NB4 (cell line): ENCODE measurements around the gene ELP1.
"Not testable (repeated sequence)": the region's sequence is repeated elsewhere in the genome, so short reads cannot be mapped to it uniquely, and the experiment has no call there.

Source experiments
- DNase-seq: peaks from one replicate; pipeline ENCODE4 v3.0.0; 2010; ENCODE audit warnings: low read depth
- H3K4me3 ChIP-seq: one replicate; pipeline ENCODE4 v1.5.1; 2011; ENCODE audit warnings: mild to moderate bottlenecking, low read depth, low read length, moderate library complexity
- MYC ChIP-seq: IDR thresholded peaks from 2 replicates; pipeline ENCODE4 v1.6.1; 2011; ENCODE audit warnings: low read depth, low read length
- POLR2A ChIP-seq: IDR thresholded peaks from 2 replicates; pipeline ENCODE4 v1.6.1; 2011; ENCODE audit warnings: mild to moderate bottlenecking; ENCODE audit not compliant: insufficient read length; ENCODE audit errors: extremely low read depth
- TF ChIP-seq, protein P1 (sequence below): IDR thresholded peaks from 2 replicates; pipeline ENCODE4 v1.6.1; 2011; ENCODE audit warnings: low read depth, low read length
- TF ChIP-seq, protein P2 (sequence below): IDR thresholded peaks from one replicate; pipeline ENCODE4 v1.5.1; 2012; ENCODE audit warnings: low read depth, low read length

ELP1 gene

DNA sequence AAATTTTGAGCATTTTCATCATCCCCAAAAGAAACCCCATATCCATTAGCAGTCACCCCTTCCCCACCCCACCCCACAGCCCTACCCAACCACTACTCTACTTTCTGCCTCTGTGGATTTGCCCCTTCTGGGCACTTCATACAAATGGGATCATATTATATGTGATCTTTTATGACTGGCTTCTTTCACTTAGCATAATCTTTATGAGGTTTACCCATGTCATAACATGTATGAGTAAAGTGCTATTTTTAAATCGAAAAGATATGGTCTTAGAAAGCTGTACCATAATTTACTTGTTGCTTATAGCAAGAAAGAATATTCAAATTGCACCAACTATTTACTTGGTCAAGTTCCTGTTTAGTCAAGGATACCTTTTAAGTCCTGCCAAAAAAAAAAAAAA is 12.7 kb downstream of the ELP1 start:
- TF ChIP-seq POLR2A (no peak), MYC (no peak)
- TF ChIP-seq, protein P1, sequence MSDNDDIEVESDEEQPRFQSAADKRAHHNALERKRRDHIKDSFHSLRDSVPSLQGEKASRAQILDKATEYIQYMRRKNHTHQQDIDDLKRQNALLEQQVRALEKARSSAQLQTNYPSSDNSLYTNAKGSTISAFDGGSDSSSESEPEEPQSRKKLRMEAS = no peak
- TF ChIP-seq, protein P2, sequence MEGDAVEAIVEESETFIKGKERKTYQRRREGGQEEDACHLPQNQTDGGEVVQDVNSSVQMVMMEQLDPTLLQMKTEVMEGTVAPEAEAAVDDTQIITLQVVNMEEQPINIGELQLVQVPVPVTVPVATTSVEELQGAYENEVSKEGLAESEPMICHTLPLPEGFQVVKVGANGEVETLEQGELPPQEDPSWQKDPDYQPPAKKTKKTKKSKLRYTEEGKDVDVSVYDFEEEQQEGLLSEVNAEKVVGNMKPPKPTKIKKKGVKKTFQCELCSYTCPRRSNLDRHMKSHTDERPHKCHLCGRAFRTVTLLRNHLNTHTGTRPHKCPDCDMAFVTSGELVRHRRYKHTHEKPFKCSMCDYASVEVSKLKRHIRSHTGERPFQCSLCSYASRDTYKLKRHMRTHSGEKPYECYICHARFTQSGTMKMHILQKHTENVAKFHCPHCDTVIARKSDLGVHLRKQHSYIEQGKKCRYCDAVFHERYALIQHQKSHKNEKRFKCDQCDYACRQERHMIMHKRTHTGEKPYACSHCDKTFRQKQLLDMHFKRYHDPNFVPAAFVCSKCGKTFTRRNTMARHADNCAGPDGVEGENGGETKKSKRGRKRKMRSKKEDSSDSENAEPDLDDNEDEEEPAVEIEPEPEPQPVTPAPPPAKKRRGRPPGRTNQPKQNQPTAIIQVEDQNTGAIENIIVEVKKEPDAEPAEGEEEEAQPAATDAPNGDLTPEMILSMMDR = no peak
- no peak overlapping the region for H3K4me3 ChIP-seq
- no peak for DNase-seq

DNA sequence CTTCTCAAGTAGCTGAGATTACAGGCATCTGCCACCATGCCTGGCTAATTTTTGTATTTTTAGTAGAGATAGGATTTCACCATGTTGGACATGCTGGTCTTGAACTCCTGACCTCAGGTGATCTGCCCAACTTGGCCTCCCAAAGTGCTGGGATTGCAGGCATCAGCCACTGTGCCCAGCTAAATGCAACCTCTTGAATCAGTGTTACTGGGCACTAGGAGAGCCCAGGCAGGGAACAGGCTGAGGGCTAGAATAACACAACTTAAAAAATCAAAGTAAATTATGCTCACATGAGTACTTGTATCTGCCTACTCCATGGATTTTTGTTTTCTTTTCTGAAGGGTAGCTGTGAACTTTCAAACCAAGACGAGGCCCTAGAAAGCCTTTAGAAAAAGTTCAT is 13.5 kb downstream of the ELP1 start:
- H3K4me3 ChIP-seq, DNase-seq: not testable (repeated sequence)

DNA sequence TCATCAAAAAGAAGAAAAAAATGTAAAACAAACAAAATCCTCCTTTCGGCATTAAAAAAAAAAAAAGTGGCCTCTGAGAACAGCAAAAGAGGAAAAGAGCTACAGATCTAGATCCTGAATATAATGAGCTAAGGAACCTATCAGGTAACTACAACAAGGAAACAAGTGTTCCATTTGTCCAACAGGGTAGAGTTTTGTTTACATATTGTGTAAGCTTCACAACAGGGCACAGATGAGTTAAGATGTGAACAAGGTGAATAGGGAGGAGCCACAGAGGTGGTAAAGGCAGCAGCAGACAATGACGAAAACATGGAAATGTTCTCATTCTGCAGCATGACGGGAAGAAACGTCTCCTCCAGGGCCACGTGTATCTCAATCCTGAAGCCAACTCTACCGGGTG is 14.4 kb downstream of the ELP1 start:
- no peak overlapping the region for H3K4me3 ChIP-seq
- TF ChIP-seq POLR2A = no peak
- TF ChIP-seq, protein P1 = no peak
- no peak for TF ChIP-seq MYC
- TF ChIP-seq, protein P2 = no peak
- no peak for DNase-seq

DNA sequence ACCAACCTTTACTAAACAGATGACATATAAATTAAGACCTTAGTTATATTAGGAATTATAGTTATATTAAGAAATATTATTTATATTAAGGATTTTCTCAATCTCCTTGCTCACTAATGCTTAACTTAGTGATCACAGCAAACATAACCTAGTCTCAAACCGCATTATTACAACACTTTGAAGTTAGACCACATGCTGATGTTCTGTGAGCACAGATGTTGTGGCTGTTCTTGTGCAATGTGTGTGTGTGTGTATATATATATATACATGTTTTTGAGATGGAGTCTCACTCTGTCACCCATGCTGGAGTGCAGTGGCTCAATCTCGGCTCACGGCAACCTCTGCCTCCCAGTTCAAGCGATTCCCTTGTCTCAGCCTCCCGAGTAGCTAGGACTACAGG is 20.5 kb downstream of the ELP1 start:
- TF ChIP-seq, protein P2 = no peak
- TF ChIP-seq MYC (peak; percentile 67), POLR2A (no peak)
- TF ChIP-seq, protein P1 = peak; percentile 65; the same call in 1 of the 2 replicates
- DNase-seq = peak; percentile 90
- H3K4me3 ChIP-seq = no peak overlapping the region

DNA sequence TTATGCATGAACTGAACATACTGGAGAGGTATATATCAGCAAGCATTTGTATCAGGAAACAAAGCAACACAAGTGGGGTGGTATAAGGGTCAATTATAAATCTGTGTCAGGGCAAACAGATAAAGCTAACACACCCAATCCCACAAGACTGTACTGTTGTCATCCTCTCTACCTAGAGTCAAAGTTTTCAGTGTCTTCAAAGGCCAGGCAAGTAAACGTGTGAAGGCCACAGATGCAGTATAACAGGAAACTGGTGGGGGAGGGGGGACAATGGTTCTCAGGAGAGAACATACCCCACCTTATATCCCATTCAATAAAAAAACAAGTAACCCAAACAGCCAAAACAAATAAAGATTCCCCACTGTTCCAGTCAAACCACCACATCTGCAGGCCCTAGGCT is 22.1 kb downstream of the ELP1 start:
- TF ChIP-seq MYC (no peak), POLR2A (no peak)
- TF ChIP-seq, protein P1 = no peak
- DNase-seq = no peak
- no peak overlapping the region for H3K4me3 ChIP-seq

DNA sequence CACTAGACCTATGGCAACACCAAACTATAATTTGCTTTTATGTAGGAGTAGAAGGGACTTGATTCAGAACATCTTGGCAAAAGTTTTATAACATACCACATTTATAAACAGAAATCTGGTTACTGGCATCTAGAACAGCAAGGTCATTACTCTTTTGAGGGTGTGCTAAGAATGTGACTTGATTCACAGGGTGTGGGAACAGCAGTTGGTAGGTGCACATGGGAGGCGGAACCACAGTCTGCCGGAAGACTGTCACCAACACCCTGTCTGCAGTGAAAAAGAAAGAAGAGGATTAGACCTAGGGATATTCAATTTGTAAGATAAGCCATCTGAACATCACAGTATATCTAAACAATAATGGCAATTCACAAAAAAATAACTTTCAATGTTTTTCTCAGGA is 23.0 kb downstream of the ELP1 start:
- H3K4me3 ChIP-seq = no peak overlapping the region
- DNase-seq = no peak
- TF ChIP-seq, protein P1 = no peak
- TF ChIP-seq, protein P2 = no peak
- no peak for TF ChIP-seq MYC
- TF ChIP-seq POLR2A = no peak

DNA sequence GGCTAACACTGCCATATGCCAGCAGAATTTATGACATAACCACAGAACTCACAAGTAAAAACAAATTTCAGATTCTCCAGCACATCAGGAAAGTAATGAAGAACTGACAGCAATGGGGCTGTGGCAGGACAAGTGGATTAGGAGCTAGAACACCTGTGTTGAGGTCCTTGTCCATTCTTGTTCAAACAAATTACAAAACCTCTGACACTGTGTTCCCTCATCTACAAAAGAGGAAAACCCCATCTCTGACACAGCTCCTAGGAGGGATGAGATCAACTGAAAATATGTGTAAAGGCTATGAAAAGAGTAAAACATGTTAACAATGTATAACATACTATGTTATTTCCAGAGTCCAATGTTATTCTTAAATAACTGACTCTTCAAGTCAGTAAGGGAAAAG is 23.5 kb downstream of the ELP1 start:
- no peak overlapping the region for H3K4me3 ChIP-seq
- TF ChIP-seq, protein P2 = no peak
- TF ChIP-seq, protein P1 = no peak
- no peak for TF ChIP-seq MYC
- TF ChIP-seq POLR2A = no peak
- DNase-seq = no peak
